Measurements from ENCODE around the gene DUSP16.

DNA sequence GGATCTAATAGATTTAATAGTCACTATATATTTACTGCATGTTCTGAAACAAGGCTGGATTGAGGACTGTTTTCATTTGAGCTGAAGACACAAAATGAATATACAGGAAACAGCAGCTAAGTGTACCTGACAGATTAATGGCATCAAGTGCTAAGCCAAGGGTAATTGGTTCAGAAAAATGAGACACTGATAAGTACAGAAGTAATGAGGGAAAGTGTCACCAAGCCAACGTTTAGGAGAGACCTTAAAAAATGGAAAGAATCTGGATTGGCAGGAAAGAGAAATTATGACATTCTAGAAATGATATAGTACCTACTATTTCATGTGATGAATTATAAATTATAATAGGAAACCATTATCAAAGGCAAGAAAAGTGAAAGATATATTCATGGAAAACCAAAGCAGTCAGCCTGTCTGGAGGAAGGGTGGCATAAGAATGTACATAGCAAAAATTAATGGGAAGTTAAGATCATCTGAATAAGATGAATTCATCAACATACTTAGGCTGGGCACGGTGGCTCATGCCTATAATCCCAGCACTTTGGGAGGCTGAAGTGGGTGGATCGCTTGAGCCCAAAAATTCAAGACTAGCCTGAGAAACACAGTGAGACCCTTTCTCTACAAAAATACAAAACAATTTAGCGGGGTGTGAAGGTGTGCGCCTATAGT lies 21.0 kb upstream of the DUSP16 start:
- TF ChIP-seq, protein P1, sequence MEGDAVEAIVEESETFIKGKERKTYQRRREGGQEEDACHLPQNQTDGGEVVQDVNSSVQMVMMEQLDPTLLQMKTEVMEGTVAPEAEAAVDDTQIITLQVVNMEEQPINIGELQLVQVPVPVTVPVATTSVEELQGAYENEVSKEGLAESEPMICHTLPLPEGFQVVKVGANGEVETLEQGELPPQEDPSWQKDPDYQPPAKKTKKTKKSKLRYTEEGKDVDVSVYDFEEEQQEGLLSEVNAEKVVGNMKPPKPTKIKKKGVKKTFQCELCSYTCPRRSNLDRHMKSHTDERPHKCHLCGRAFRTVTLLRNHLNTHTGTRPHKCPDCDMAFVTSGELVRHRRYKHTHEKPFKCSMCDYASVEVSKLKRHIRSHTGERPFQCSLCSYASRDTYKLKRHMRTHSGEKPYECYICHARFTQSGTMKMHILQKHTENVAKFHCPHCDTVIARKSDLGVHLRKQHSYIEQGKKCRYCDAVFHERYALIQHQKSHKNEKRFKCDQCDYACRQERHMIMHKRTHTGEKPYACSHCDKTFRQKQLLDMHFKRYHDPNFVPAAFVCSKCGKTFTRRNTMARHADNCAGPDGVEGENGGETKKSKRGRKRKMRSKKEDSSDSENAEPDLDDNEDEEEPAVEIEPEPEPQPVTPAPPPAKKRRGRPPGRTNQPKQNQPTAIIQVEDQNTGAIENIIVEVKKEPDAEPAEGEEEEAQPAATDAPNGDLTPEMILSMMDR (IDR thresholded peaks at IDR 0.05; ENCODE audit: borderline replicate concordance, extremely low read depth, low read length, poor library complexity, severe bottlenecking), result no peak
- TF ChIP-seq EZH2 (IDR thresholded peaks at IDR 0.05; ENCODE audit: borderline replicate concordance, low read depth, low read length, severe bottlenecking), result no peak
